HG03064 (cell line): ENCODE results near the gene PARVA.

Experiments
- ATAC-seq: cut with Tn5 transposase; IDR thresholded peaks from one replicate; pipeline ENCODE4 v1.9.1; 2021; ENCODE audit warnings: low read depth; ENCODE audit not compliant: unreplicated experiment

PARVA gene

DNA sequence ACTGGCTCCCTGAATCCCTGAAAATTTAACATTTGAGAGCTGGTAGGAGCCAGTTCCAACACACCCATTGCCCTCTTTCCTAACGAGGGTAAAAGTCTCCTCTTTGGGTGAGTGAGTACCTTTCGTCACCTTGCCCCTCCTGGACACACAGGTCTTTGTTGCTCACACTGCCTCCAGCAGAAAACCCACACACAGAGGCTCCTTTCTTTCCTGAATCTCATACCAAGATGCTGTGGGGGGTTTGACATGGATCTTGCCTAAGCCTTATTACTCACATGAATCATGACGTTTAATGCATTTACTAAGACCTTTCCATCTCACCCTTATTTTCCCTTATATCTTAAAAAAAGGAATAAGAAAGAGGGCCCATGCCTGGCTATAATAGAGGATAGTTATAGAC lies 53.0 kb downstream of the PARVA start:
- ATAC-seq = no peak

DNA sequence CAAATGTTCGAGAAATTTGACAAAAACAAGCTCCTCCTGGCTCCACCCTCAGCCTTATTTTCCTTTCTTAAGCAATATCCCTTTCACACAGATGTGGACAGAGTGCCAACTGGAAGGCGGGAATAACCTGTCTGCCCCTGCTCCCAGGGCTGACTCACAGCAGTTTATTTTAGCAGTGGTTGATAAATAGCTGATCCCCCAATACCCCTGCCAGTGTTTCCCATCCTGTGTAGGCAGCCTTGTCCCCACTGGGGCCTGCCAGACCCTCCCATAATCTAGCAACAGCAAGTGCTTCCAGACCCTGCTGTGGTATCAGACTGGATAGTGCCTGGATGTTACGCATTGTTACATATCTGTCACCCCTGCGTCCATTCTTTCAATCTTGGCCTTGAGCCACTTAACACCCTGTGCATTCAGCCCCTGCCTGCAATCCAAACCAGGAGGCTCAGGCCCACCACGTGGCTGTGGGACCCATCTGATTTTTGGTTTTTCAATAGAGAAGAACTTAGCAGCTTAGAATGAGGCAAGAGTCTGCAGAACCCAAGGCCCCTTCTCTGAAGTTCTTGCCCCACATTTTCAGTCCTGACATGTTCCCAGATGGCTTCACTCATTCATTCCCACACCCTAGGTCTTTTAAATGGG lies 53.7 kb downstream of the PARVA start:
- no peak for ATAC-seq

DNA sequence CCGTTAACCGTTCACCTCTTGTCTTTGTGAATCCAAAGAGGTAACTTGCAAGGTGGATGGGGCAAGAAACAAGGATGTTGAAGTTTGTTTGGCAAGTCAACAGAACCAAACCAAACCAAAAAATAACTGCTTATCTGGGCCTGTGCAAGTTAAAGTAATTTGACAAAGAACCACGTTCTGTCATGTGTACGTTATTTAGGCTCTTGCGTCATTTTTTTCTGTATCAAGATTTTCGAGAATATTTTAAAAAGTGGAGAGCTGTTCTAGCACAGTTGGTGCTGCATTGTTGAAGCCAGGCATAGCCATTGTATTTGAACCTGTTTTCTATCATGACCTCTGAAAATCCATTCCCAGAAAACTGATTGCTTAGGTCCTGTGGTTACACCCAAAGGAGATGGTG lies 55.1 kb downstream of the PARVA start:
- no peak for ATAC-seq

DNA sequence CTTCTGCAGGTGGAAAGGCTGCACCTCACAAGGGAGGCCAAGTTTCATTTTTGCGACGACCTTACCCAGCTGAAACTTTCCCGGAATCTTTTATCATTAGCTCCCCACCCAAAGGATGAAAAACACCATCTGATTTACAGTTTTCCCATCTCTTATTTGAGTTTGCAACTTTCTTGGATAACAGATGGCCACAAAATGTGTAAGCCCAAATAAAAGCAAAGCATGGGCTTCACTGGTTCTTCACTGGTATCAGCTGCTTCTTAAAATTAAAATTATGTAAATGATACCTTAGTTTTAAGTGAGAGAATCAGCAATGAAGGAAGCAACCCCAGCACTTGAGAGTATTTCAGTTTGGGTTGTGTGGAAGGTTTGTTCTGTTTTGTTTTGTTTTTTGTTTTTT lies 55.8 kb downstream of the PARVA start:
- ATAC-seq = no peak

DNA sequence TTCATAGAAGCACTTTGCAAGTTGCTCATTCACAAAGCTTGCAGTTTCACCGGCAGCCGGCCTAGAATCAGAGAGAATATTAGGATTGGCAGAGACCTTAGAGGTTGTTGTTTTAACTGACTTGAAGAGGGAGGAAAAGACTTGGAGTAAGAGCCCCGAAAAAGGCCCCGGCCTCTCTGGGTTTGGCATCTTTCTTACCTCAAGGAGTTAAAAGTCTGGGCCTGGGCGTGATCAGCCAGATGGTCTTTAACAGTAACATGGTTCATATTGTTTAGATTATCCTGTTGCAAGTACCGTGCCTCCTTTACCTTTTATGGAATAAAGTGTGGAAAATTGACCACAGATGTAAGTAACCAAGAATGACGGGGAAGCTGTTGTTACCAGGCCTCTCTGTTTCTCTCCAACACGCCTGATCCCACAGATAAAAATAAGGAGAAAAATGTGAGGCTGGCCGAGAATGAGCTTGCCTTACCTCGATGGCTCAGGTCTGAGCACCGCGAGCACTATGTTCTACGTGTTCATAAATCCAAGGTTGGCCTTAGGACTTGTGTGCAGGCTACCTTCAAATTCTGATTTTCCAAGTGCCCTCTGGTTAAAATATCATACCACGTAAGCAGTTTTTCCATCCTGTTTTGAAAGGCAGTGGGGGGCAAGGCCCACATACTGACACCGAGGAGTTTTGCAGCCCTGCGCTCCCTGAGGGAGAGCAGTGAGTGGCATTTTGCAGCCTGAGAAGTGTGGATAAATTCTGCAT lies 56.4 kb downstream of the PARVA start:
- no peak for ATAC-seq

DNA sequence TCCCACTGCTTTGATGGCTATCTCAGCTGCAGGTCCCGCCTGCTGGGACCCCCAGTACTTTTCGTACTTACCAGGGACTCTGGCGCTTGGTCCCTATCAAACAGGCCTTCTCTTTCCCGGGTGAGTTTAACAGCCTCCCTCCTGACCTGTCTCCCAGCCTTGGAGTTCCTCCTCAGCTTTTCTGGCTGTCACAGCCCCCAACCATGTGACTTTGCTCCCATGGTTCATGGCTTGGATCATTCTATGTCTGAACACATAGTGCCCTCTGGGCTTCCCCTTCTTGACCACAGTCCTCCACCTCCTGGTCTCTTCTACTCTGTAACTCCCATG lies 56.9 kb downstream of the PARVA start:
- ATAC-seq = no peak

DNA sequence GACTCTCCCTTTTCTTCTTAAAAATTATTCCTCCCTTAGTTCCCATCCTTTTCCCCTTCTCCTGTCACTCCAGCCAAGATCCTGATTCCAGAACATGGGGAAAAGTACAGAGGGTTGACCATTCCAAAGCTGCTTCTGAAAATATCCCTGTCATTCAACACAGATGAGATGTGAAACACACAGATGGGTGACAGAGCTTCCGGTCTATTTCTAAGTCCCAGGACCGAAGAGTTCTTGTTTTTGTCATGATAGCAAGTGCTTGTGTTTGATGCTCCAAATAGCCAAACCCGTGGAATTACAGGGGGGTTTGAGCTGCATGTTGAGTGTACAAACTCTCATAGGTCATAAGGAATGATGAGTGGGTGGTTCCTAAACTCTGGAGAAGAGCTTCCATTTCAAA lies 57.9 kb downstream of the PARVA start:
- no peak for ATAC-seq

DNA sequence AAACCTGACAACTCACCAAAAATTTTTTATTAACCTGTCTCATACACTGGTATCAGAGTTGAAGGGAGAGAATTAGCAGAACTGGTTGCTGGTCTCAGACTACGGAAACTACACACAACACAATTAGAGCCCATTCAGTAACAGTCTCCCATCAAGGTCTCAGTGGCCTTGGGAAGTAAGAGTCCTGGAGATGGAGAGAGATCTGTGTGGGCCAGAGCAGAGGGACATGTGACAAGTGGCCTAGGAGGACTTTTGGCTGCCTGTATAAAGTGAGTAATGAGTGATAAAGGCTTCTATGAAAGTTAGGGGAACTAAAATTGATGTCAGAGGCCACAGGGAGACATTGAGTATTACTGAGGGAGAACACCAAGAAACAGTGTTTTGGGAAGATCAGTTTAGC lies 58.9 kb downstream of the PARVA start:
- ATAC-seq = no peak

DNA sequence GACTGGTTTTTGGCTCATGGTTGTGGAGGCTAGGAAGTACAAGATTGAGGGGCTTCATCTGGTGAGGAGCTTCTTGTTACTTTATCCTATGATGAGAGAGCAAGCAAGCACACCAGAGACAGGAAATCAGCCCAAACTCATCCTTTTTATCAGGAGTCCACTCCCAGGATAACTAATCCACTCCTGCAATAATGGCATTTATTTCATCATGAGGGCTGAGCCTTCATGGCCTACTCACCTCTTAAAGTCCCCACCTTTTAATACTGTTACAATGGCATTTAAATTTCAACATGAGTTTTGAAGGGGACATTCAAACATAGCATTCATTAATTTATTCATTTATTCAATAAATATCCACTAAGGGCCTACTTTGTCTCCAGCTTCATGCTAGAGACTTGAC lies 60.9 kb downstream of the PARVA start:
- ATAC-seq = no peak

DNA sequence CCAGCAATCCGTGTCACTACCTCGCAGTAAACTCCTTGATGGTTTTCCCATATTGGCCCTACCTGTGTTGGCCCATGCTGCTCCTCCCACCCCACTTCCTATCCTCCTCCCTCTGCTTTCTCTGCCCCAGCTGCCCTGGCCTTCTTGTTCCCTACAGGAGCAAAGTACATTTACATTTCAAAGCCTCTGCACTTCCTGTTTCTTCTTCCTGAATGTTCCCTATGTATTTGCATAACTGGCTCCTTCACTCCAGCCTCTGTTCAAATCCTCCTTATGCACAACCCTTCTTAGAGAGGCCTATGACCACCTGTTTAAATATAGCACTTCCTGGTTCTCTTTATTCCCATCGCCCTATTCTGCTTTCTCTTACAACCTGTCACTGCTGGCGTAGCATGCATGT lies 62.2 kb downstream of the PARVA start:
- no peak for ATAC-seq

DNA sequence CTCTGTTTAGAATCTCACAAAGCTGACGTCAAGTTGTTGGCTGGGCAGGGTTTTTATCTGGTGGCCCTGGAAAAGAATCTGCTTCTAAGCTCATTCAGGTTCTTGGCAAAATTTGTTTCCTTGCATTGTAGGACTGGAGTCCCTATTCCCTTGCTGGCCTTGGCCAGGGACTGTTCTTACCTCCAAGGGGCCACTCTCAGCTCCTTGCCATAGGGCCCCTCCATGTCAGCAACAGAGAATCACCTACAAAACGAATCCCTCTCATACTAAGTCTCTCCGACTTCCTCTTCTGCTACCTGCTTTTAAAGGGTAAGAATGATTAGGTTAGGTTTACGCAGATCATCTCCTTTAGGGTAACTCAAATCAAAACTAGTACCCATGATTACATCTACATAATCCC lies 63.2 kb downstream of the PARVA start:
- no peak for ATAC-seq

DNA sequence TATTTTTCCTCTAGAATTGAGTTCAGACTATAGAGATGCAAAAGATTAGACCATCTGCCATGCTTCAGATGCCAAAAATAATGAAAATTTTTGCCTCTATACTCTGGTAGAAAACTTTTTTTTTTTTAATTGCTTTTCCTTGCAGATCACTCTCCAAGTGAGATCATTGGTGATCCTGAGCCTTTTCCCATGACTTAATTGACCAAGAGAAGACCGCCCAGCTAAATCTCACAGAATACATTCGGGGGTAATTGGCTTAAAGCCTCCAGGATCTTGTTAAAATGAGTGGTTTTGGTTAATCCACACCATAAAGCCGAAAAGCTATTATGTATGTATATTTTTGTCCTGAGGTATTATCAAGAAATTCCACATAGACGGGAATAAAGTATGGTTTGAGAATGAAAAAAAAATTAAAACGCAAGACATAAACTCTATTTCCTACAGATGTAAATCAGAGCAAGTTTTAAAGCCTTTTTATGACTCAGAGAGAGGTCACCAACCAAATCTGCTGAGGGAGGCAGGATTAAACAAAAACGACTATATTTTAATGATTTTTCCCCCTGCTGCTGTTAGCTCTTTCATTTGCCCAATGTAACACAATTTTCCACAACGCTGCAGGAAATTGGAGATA lies 64.0 kb downstream of the PARVA start:
- no peak for ATAC-seq

DNA sequence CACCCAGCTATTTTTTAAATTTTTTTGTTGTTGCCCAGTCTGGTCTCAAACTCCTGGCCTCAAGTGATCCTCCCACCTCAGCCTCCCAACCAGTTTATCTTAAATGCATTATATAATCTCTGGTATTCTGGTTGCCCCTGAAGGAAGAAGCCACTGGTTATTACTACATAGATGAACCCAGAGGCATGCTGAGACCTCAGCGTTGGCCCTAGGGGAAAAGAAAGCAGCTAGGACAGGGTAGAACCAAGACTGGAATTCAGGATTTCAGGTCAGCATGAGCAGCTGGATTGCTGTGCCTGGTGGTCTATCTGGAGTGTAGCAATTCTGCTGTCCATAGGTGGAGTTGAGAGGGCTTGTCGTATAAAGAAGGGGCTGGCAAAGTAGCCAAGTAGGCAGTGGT lies 67.2 kb downstream of the PARVA start:
- no peak for ATAC-seq

DNA sequence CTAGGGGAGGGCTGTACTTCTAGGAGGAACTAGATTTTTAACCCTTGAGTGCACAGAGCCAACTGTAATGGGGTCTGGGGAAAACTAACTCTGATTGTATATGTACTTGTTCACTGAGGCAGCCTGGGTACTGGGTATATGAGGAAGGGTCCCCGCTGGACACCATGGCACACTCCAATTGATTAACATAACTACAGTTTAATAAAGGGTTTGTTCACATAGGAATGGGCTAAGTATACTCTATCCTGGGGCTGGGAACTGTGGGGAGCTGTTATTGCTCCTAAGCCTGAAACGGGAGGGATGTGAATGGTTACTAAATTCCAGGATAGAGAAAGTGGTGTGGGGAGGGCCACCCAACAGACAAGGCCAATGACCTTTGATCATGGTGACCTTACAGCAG lies 67.6 kb downstream of the PARVA start:
- no peak for ATAC-seq

DNA sequence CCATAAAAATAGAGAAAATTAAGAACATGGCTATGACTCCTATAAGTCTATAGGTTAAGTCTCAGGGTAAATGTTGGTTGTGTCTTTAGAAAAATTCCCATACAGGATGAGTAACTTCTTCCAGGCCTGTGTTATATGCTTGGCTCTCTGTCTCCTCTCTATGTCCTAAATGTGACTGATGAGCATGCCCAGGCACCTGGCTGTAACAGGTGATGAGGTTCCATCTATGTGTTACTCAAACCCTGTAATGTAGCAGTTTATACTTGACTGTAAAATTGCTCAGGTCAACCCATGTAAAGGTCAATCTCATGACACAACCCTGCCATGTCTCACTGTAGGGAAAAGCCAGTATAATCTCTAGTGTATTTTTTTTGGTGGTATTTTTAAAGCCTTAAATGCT lies 69.5 kb downstream of the PARVA start:
- no peak for ATAC-seq

DNA sequence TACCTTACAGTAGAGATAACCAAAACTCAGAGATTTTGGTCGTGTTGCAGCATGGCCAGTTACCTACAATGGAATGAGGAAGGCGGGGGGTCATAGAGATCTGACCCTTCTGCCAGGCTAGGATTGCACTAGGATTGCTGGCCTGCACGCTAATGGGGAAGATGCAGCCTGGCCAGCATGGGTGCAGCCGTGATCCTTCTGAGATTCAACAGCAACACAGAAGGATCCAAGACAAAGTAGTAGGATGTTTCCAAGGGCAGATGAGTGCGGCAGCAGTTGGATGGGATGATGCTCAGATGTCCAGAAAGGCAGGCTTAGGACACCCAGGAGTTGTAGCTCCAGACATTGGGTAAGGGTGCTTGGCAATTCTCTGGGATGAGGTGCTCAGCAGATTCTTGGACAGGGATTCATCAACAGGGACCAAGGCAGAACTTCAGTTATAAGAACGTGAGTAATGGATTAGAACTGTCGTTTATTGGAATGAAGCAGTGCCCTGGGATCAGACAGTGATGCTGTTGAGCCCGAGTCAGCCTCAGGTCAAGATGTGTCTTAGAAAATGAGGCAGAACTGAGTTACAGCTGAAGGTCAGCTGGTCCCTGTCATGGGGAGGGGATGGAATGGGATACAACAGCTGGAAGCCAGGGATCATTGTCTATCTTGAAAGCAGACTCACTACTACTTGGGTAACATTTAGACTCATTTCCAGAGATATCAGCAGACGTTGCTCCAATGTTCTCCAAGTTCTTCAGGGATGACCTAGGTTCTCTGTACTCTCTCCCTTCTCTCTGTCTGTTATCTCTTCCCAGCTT lies 71.0 kb downstream of the PARVA start:
- no peak for ATAC-seq

DNA sequence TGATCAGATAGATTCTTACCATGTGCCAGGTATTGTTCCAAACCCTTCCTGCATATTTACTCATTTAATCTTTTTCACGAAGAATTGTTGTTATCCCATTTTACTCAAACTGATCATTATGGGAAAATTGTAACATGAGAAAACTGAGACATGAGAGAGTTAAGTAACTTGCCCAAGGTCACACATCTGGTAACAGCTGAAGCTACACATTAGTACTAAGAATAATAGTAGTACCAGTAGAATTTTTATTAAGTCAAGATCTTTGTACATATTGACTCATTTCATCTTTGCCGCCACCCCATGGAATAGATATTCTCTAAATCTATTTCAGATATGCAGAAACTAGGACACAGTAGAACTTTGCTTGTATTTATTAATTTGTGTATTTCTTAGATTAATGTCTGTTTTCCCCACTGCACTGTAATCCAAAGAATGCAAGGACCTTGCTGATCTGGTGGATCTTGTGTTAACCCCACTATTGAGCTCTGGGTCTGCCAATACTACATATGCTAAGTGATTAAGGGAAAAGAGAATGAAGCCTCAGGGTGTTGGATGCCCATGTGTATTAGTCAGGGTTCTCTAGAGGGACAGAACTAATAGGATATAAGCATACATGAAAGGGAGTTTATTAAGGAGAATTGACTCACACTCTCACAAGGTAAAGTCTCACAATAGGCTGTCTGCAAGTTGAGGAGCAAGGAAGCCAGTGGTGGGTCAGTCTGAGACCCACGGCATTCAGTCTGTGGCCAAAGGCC lies 72.8 kb downstream of the PARVA start:
- no peak for ATAC-seq

DNA sequence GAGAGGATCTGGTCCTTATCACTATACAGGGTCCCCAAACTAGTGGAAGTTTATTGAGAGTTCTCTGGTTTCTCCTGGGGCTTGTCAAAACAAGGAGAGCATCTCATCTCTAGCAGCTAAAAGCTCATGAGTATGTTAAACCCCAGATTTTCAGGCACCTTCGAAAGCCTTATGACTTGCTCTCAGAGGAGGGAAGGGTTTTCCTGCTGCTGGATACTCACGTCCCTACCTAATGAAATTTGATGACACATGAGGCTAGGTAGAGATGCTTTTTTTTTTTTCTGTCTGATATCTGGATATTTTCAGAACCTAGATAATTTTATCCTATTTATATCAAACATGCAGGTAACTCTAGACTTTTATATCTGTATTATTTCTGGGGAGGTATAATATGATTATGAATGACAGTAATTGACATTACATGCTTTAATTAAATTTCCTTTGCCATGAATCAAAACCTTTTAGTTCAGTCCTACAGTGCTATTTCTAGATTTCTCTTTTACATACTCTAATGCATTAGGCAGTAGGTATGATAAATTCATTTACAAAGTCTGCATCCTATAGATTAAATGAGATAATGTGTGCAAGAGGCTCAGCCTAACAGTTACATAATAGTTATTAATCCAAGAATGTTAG lies 73.9 kb downstream of the PARVA start:
- ATAC-seq = no peak

DNA sequence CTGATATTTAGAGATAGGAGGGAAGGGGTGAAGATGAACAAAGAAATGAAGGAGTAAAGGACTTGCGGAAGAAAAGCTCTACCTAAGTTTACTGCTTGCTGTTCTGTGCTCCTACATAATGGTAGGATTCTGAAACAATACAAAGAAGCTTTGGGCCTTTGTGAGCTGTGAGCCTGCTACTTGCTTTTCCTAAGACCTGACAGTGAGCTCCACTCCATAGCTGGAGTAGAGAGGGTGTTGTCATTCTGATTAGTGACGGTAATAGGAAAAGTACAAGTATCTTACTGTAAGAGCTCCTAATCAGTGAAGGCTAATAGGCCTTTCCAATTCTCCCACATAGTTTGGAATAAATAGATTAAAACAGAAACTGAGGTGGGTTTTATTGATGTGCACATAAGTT lies 75.9 kb downstream of the PARVA start:
- ATAC-seq = no peak

DNA sequence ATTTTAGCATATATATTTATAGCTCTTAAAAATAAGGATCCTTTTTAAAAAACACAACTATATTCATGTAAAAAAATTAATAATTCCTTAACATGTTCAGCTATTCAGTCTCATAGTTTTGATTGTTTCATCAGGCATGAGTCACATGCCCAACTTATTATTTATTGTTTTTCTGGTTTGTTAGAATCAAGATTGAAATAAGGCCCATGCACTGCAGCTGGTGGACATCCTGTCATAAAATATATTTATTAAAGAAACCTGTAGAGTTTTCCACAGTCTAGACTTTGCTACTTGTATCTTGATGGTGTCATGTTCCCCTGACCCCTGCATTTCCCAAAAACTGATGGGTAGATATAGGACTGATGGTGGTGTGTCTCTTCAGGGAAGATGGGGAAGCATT lies 77.4 kb downstream of the PARVA start:
- no peak for ATAC-seq
